Activated naive CD8-positive, alpha-beta T cell treated with anti-CD3 and anti-CD28 coated beads, Interleukin-2, amount 50 U/mL, for 16 hours (primary cell): Measurements from ENCODE around the gene KLHL9.
"Not testable (repeated sequence)": the region's sequence is repeated elsewhere in the genome, so short reads cannot be mapped to it uniquely, and the experiment has no call there.

ENCODE experiments used
- DNase-seq: peaks from one replicate; pipeline ENCODE4 v3.0.0-alpha.2; 2020; ENCODE audit warnings: low read depth, low spot score

The KLHL9 gene

DNA sequence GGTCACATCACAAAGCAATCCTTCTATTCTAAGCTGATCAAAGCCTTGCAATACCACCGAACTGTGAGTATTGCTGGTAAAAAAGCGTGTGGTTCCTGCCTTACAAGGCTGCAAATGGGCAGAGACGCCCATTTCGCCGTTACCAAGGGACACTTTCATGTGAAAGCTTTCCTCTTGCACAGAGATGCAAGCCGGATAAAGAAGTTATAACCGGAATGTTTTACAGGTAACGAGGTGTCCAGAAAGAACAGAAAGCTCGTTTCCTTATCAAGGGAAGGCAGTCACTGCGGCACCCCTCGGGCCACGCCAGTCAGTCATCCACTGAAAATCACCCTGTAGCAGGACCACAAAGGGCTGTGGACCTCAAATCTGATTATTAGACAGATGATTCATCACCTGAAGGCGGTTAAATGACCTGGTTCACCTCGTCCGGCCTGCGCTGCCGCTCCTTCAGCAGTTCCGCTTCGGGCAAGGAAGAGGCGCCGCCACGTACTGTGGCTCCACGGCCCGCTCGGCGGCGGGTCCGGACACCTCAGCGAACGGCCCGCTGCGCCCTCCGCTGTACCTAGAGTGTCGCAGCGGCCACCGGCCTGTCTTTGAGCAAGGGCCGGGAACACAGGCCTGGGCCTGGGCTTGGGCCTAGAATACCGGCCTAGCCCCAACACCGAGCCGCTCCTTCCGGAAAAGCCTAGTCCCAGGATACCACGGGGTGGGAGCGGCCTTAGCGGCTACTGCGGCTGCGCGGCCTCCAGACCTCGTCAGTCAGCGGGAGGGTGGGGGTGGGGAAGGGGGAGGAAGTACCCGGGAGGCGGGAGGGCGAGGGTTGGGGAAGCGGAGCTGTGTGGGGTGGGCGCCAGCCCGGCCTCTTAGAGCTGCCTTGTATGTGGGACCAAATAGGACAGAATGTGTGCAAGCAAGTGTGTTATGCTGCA lies at the start of gene KLHL9:
KLHL9 (minus strand) TSS at position 704 of the 932 bp plus-strand sequence; CDS start at position 159, 545 bp downstream.
- peak; percentile 65 for DNase-seq

DNA sequence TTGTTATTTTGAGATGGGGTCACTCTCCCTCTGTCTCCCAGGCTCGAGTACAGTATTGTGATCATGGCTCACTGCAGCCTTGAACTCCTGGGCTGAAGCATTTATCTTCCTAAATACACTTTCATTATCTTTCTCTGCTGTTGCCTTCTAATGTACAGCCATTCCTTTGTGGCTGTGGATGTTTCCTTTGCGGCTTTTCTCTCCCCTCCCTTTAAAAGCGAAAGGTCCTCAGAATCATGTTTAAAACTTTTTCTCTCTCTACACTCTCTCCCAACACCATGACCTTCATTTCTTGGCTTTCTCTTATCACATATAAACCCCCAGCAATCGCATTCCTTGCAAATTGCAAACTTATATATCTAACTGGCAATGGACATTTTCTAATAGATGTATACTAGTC lies 48.4 kb upstream of the KLHL9 start:
- DNase-seq = no peak

DNA sequence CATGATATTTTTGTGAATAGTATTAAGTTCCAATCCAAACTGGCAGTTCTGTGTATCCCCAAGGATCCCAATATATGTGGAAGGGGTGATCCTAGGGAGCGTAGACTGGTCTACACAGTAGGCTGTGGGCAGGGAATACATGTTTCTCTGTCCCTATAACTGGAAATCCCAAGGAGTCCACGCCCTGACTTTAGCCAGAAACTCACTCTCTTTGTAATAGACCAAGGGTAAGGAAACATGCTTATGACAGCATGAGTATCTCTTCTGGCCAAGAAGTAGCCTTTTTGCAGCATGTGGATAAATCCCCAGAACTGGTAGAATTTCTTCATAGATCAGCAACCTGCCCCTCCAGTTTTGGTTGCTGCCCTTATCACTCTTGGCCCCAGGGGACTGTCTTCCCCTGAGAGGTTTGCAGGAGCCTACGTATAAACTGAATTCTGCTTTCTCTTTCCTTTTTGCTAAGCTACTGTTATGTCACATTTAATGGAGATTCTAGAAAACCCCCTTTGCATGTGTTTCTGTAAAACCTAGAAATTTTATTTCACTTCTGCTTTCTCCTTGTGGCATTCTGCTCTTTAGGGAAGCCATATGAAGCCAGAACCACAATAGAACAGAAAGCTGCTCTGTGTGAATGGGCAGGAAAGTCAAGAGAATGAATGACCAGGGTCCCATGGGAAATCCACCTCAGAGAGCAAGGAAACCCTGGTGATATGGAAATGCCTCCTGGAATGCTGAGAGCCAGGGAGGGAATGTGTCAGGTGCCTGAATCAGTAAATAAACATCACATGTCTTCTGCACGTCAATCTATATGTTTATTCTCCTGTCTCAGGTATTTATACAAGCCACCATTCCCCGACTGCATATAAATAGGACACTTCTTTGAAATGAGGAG lies 46.5 kb upstream of the KLHL9 start:
- DNase-seq = no peak

GRCh38 chr9:21371467-21371866 lies 36.3 kb upstream of the KLHL9 start:
- not testable (repeated sequence) for DNase-seq

- DNase-seq = no peak
These were observed 32.8 kb upstream of the KLHL9 start, which contains the start of gene IFNA13 for GRCh38 chr9:21367957-21368356. IFNA13 (minus strand) TSS chr9:21368057; CDS start chr9:21368010, 47 bp downstream.

DNA sequence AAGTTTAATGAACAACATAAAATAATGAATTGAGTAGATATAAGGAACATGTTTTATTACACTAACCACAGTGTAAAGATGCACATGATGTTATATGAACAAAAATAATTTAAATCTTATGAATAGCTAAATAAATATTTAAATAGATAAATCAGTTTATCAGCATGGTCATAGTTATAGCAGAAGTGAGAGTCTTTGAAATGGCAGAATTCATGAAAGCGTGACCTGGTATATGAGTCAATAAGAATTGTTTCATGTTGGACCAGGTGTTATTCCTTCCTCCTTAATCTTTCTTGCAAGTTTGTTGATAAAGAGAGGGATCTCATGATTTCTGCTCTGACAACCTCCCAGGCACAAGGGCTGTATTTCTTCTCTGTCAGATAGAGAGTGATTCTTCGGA lies 32.0 kb upstream of the KLHL9 start:
- DNase-seq = not testable (repeated sequence)

GRCh38 chr9:21362287-21362686 lies 27.1 kb upstream of the KLHL9 start:
- DNase-seq = no peak

- DNase-seq = no peak
These were observed 22.6 kb upstream of the KLHL9 start for GRCh38 chr9:21357479-21358460.

DNA sequence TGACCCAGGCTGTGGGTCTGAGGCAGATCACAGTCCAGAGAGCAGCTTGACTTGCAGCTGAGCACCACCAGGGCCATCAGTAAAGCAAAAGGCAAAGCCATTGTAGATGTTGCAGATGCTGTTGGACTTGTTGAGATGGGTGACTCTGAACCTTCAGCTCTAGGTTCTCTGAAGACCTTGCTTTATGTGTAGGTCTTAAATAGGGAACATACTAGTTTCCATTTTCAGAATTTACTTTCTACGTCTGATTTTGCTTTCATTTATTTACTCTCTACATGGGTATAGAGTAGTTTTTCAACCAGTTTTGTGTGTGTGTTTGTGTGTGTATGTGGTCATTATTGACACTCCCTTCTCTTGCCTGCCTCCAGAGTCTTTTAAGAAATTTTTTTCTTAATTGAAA lies 15.6 kb upstream of the KLHL9 start, which contains the start of gene IFNA6:
IFNA6 (minus strand) TSS at position 101 of the 400 bp plus-strand sequence; CDS start at position 101, 0 bp downstream.
- DNase-seq = no peak

- no peak for DNase-seq
These were observed 13.3 kb upstream of the KLHL9 start for GRCh38 chr9:21348430-21348970.

- DNase-seq = no peak
These were observed 5.5 kb upstream of the KLHL9 start for GRCh38 chr9:21340735-21341134.

- DNase-seq = no peak
These were observed 1.3 kb upstream of the KLHL9 start for GRCh38 chr9:21336457-21336856.

DNA sequence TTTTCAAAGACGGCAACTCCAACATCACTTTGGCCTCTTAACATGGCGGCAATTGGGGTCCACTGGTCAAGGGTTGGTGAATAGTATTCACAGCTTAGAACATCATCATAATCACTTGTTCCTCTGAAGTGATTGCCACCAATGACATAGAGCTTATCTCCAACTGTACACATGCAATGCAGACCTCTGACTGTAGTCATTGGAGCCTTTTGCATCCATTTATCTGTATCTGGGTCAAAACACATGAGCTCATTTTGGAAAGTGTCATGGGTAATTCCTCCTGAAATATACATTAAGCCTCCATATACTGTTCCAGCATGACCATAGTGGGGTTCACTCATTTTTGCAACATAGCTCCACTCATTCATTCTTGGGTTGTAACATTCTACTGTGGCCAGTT lies 2.0 kb downstream of the KLHL9 start:
- no peak for DNase-seq

GRCh38 chr9:21331676-21332402 lies 3.4 kb downstream of the KLHL9 start:
- no peak for DNase-seq

DNA sequence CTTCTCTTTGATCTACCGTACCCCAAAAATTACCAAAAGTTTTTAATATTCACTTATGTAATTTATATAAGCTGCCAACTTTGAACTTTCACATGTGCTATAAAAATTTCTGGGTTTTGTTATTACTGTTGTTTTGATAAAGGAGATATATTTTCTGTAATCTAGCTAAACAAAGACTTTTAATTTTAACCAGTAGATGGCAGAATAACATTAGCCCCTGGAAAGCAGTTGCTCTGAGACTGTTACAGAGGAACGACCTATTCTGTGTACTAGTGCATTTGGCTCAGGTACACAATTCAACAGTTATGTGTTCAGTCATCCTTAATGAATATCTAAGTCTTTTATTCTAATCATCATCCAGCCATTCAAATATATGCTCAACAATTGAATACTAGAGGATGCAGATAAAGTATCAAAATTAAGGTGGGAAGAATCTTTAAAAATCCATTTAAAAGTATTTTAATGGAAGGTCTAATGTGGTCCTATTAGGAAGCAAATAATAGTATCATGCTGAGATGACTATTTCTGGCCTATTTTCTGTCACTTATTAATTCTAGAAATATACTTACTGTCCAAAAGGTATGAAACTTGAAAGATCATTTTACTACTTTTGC lies 8.6 kb downstream of the KLHL9 start:
- no peak for DNase-seq

DNA sequence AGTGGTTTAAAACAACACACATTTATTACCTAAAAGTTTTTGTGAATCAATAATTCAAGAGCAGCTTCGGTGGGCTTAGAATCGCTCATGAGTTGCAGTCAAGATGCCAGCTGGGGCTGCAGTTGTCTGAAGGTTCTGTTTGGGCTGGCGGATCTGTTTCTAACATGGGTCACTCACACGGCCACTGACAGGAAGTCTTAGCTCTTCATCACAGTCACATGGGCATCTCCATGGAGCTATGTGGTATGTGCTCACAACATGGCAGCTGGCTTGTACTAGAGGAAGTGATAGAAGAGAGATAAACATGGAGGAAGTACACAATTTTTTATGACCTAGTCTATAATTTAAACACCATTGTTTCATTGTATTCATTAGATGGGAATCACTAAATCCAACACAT lies 11.2 kb downstream of the KLHL9 start:
- DNase-seq = no peak

GRCh38 chr9:21322911-21323461 lies 12.2 kb downstream of the KLHL9 start:
- no peak for DNase-seq

DNA sequence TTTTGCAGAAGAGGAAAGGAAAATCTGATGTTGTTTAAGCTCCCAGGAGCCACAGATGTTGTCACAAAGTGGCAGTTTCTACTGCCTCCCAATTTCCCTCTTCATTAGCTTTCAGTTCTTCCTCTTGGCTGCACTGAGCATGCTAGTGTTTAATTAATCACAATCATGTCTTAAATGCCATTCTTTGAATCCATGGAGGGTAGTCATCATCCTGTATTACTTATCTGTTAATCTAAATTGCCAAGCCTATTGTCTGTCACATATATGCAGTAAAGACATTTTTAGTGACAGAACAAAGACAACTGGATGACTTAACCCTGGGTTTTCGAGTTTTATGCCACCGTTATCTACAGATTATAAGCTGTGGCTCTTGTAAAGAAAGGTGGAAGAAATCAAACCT lies 14.7 kb downstream of the KLHL9 start:
- DNase-seq = no peak
